Measurements from ENCODE around the gene ELL.

ELL gene

DNA sequence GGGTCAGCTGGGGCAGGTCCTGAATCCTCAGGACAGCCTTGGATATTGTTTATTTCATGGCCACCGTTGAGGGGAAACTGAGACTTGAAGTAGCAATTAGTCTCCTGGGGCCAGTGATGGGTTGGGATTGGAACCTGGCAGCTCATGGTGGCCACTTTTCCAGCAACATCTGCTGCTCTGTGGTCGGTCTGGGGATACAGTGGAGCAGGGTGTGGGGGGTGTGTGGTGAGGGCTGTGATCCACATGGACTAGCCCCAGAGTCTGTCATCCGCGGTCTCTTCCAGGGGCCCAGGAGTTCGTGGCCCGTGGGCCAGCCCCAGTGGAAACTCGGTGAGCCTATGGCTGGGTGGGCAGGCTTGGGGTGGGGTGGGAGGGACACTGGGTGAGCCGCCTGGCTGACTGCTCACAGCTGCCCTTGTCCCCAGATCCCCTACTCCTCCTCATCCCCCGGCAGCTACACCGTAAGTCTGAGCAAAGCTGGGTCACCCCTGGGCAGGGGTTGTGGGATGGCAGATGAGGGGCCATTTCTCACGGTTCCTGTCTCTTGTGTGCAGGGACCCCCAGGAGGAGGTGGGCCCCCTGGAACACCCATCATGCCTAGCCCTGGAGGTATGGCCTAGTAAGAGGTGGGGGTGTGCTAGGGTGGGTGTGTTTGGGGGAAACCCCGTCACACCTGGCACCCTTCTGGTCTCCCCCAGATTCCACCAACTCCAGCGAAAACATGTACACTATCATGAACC, 89.4 kb downstream of the ELL start:
- Histone ChIP-seq H3K9ac (ENCODE audit: insufficient read length) (no peak overlapping the region), H3K27ac (peak overlapping the region; percentile 71), H3K36me3 (ENCODE audit: insufficient read depth, low read length) (peaks cover 17% of the 10 kb centered on the region; the same call in 1 of the 2 replicates), H3K4me3 (peak overlapping the region; percentile 34), H3K9me3 (ENCODE audit: low read depth, low read length) (no peaks in the 10 kb centered on the region)
- no peak for DNase-seq (ENCODE audit: low read depth, low spot score)
- TF ChIP-seq POLR2AphosphoS5 (IDR thresholded peaks at IDR 0.05; ENCODE audit: borderline replicate concordance, low read depth, low read length) (no peak), EZH2 (IDR thresholded peaks at IDR 0.05) (no peak)

DNA sequence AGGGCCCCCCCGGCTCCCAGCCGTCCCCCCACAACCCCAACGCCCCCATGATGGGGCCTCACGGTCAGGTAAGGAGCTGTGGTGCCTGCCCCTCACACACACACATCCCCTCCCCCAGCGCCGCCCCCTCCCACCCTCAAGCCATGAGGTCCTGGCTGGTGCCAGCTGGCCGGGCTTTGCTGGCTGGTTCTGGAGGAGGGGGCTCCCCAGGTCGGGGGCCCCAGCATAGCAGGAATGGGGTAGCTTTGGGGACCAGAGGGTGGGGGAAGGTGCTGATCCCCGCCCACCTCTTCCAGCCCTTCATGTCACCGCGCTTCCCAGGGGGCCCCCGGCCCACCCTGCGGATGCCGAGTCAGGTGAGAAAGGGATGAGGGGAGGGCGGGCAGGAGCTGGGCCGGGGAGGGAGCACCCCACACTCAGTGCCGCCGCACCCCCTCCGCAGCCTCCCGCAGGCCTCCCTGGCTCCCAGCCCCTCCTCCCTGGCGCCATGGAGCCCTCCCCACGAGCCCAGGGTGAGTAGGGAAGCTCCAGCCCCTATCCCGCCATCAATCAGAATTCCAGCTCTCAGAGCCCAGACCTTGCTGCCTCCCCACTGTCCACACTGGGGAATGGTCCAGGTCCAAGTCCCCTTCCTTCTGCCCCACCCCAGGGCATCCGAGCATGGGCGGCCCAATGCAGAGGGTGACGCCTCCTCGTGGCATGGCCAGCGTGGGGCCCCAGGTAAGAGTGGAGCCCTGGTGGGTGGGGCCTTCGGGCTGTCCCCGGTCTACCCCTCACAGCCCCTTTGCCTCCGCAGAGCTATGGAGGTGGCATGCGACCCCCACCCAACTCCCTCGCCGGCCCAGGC, 90.3 kb downstream of the ELL start:
- Histone ChIP-seq H3K4me3 (no peak overlapping the region), H3K9me3 (ENCODE audit: low read depth, low read length) (no peaks in the 10 kb centered on the region), H3K27ac (peak overlapping the region; percentile 7; the same call in 1 of the 2 replicates), H3K9ac (ENCODE audit: insufficient read length) (no peak overlapping the region), H3K36me3 (ENCODE audit: insufficient read depth, low read length) (peaks cover 17% of the 10 kb centered on the region; the same call in 1 of the 2 replicates)
- TF ChIP-seq POLR2AphosphoS5 (IDR thresholded peaks at IDR 0.05; ENCODE audit: borderline replicate concordance, low read depth, low read length): no peak
- no peak for TF ChIP-seq FOXP2 (optimal IDR thresholded peaks at IDR 0.05; ENCODE audit: control extremely low read depth, extremely low read length, insufficient read depth)
- TF ChIP-seq EZH2 (IDR thresholded peaks at IDR 0.05): no peak
- DNase-seq (ENCODE audit: low read depth, low spot score): no peak

DNA sequence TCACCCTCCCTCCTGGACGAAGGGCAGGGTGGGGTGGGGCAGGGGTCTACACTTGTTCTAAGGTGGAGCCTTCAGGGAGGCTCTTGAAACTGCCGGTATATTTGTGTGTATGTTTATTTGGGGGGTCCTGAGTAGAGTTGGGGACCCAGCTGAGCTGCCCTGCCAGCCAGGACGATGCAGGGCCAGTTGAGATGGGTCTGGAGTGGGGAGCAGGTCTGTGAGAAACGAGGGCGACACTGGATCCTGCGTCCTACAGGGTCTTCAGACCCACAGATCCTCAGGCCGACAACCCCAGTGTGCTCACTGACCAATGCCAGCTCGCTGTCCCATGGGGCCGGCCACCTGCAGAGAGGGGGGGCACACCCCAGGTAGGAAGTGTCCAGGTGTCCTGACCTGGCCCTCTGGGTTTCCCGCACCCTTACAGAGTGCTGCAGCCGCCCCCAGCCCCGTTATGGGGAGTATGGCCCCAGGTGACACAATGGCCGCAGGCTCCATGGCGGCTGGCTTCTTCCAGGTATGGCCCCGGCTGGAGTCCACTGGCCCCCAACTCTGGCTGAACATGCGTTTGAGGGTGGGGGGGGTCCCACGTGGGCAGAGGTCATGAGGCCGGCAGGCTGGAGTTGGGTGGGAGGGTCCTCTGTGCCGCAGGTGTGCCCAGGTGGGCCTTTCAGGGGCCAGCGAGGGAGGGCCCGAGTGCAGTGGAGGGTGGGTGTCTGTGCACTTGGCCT, 91.3 kb downstream of the ELL start:
- Histone ChIP-seq H3K4me3 (no peak overlapping the region), H3K36me3 (ENCODE audit: insufficient read depth, low read length) (peaks cover 11% of the 10 kb centered on the region; the same call in 1 of the 2 replicates), H3K9me3 (ENCODE audit: low read depth, low read length) (no peaks in the 10 kb centered on the region), H3K27ac (no peak overlapping the region), H3K9ac (ENCODE audit: insufficient read length) (no peak overlapping the region)
- no peak for TF ChIP-seq EZH2 (IDR thresholded peaks at IDR 0.05)
- no peak for TF ChIP-seq POLR2AphosphoS5 (IDR thresholded peaks at IDR 0.05; ENCODE audit: borderline replicate concordance, low read depth, low read length)
- TF ChIP-seq FOXP2 (optimal IDR thresholded peaks at IDR 0.05; ENCODE audit: control extremely low read depth, extremely low read length, insufficient read depth): no peak
- no peak for DNase-seq (ENCODE audit: low read depth, low spot score)

DNA sequence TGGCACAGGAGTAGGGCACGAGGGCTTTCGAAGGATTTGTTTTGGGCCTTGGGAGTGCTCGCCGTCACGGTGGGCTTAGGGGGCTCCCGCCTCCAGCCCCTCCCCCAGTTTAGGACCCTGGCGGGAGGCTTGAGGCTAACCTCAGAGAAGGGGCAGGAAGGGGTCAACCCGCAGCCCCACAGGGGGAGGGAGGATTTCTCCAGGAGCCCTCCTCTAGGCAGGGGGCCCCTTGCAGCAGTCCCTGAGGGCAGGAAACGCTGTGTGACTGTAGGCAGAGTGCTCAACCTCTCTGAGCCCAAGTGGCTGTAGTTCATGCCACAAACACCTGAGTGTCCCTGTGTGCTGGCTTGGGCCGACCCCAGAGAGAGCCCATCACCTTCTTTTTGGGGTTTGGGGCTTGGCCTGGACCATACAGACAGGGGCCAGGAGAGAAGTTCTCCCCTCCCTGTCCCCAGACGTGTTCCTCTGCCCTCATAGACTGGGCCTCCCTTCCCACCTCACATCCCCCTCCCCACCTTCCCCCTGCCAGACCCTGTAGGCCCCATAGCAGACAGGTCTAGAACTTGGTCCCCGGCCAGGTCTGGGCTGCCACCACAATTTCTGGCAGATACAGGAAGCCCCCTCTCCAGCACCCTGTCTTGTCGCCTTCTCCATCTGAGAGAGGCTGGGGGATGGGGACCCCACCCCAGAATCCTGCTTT, 92.0 kb downstream of the ELL start:
- H3K27ac ChIP-seq: peak overlapping the region; percentile 75
- no peak overlapping the region for H3K9ac ChIP-seq (ENCODE audit: insufficient read length)
- H3K9me3 ChIP-seq (ENCODE audit: low read depth, low read length): no peaks in the 10 kb centered on the region
- peak overlapping the region; percentile 71 for H3K4me3 ChIP-seq
- H3K36me3 ChIP-seq (ENCODE audit: insufficient read depth, low read length): peaks cover 9% of the 10 kb centered on the region; the same call in 1 of the 2 replicates
- no peak for TF ChIP-seq EZH2 (IDR thresholded peaks at IDR 0.05)
- peak; percentile 20 for TF ChIP-seq FOXP2 (optimal IDR thresholded peaks at IDR 0.05; ENCODE audit: control extremely low read depth, extremely low read length, insufficient read depth)
- TF ChIP-seq POLR2AphosphoS5 (IDR thresholded peaks at IDR 0.05; ENCODE audit: borderline replicate concordance, low read depth, low read length): no peak
- no peak for DNase-seq (ENCODE audit: low read depth, low spot score)

DNA sequence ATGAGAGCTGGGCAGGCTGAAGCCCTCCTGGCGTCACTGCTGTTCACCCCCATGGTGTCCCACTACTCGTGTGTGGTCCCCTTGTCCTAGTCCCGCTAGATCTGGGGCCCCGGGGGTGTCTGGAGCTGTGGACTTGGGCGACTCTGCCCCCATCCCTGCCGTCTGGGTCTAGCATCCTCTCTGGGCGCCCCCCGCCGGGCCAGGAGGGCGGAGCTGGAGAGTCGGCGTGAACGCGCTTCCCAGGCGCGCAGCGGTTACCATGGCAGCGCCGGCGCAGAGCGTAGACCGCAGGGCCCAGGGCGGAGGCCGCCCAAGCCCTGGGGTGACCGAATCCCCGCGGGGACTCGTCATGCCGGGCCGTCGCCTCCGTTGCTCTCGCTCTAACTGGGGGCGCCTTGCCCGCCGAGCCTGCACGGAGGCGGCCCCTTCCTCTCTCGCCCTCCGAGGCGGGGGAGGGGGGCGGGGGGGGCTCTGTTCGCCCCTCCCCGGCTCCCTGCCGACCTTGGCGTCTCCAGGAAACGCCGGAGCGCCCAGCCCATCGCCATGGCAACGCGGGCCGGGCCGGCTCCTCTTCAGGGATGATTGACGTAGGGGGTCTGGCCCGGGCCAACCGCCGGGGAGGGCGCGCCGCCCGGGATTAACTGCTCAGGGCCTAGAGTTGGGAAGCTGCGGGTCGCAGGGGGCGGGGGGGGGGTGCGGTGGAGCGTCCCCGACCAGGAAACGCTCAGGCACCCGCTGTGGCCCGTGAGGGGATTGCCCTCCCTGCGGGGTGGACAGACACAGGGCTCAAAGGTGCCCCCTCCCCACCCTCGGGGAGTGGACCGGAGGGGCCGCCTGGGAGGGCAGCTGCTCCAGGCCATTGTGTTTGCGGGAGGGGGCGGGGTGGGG, 92.8 kb downstream of the ELL start:
- no peak for DNase-seq (ENCODE audit: low read depth, low spot score)
- Histone ChIP-seq H3K27ac (peak overlapping the region; percentile 75), H3K4me3 (peak overlapping the region; percentile 71), H3K36me3 (ENCODE audit: insufficient read depth, low read length) (peaks cover 4% of the 10 kb centered on the region; the same call in 1 of the 2 replicates), H3K9ac (ENCODE audit: insufficient read length) (no peak overlapping the region), H3K9me3 (ENCODE audit: low read depth, low read length) (no peaks in the 10 kb centered on the region)
- TF ChIP-seq POLR2AphosphoS5 (IDR thresholded peaks at IDR 0.05; ENCODE audit: borderline replicate concordance, low read depth, low read length): no peak
- no peak for TF ChIP-seq EZH2 (IDR thresholded peaks at IDR 0.05)
- peak; percentile 75 for TF ChIP-seq FOXP2 (optimal IDR thresholded peaks at IDR 0.05; ENCODE audit: control extremely low read depth, extremely low read length, insufficient read depth)

DNA sequence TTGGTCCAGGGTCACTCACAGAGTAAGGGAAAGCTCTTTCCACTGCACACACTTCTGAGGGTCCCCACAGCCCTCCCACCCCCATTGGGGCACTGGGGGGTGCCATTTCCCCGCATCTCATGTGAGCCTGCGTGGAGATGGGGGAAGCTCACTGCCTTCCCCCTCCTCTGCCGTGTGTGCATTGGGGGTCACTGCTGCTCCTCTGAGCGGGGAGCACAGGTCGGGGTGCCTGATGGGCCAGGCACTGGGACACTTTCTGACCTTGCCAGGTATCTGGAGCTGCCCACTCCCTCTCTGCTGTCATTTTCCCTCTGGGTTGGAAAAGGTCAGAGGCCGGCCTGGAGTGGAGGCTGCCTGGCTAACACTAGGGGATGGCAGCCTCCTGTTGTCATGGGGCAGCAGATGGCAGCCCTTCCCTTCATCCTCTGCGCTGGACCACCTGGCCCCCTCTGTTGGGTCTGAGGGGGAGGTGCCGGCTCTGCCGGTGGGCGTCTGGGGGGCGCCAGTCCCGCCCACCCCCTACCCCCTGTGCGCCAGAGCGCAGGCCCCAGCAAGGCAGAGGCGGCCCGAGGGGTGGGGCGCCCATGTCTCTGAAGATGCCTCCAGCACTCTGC, 93.6 kb downstream of the ELL start:
- Histone ChIP-seq H3K9ac (ENCODE audit: insufficient read length) (no peak overlapping the region), H3K4me3 (peak overlapping the region; percentile 71), H3K27ac (0 out of 2 replicates have a peak overlapping the region, but pooled peaks have one; percentile 31), H3K36me3 (ENCODE audit: insufficient read depth, low read length) (peaks cover 4% of the 10 kb centered on the region; the same call in 1 of the 2 replicates), H3K9me3 (ENCODE audit: low read depth, low read length) (no peaks in the 10 kb centered on the region)
- no peak for DNase-seq (ENCODE audit: low read depth, low spot score)
- TF ChIP-seq EZH2 (IDR thresholded peaks at IDR 0.05) (no peak), FOXP2 (optimal IDR thresholded peaks at IDR 0.05; ENCODE audit: control extremely low read depth, extremely low read length, insufficient read depth) (no peak), POLR2AphosphoS5 (IDR thresholded peaks at IDR 0.05; ENCODE audit: borderline replicate concordance, low read depth, low read length) (no peak)

All from SK-N-MC (cell line).